ENCODE measurements around the gene AQP3.

The AQP3 gene

DNA sequence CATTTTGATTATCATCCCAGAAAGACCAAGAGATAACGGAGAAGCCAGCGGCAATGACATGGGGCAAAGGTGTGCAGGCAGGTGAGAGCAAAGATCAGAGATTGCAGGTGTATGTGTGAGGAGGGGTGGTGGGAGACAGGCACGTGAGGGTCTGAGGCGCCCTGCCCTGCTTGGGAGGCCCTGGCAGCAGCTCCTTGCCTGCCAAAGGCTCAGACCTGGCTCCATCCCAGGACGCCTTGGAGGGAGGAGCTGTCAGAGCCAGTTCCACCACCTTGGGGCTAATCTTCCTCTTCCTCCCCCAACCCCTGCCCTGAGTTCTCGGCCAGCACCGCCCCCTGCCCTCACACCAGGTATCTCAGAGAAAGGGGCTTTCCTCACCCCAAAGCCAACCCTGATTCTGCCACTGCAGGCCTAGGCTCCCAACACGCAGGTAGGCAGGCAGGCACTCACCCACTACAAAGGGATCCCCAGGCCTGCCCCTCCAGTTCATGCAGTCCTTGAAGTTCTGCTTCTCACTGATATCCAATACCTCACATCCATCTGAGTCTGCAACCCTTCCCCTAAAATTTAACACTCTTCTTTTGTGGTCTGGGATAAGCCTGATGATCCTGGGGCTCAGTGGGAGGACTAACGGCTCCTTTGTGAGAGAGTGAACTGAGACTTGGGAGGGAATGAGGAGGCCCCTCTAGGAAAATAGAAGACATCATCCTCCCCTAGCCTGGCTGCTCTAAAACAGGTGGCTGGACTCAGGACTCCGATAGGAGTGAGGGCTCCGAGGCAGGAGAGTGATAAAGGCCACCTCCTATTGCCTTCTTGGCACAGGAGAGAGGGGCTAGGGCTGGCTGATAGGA, 1.8 kb downstream of the AQP3 start:
- Histone ChIP-seq H3K4me2 (ENCODE audit: low read length) (peak overlapping the region; percentile 83), H3K9ac (ENCODE audit: low read length) (peak overlapping the region; percentile 7; the same call in 1 of the 2 replicates), H3K36me3 (ENCODE audit: insufficient read depth, low read length) (no peaks in the 10 kb centered on the region), H3K27ac (ENCODE audit: low read depth, low read length, poor library complexity, severe bottlenecking) (peak overlapping the region; percentile 86), H3K27me3 (ENCODE audit: insufficient read depth, low read length) (no peaks in the 10 kb centered on the region), H4K20me1 (ENCODE audit: insufficient read depth, low read length) (no peaks in the 10 kb centered on the region), H3K9me3 (ENCODE audit: low read length) (no peaks in the 10 kb centered on the region), H3K9me2 (ENCODE audit: low read depth, low read length) (no peaks in the 10 kb centered on the region), H3K79me2 (ENCODE audit: insufficient read depth, low read length) (no peaks in the 10 kb centered on the region), H2AFZ (ENCODE audit: low read length) (no peak overlapping the region), H3K4me1 (ENCODE audit: insufficient read depth, low read length, severe bottlenecking) (peaks cover 26% of the 10 kb centered on the region), H3K4me3 (ENCODE audit: low read depth, low read length, poor library complexity, severe bottlenecking) (peak overlapping the region; percentile 64), H3F3A (ENCODE audit: insufficient read depth, low read length) (no peaks in the 10 kb centered on the region)
- TF ChIP-seq, protein P1, sequence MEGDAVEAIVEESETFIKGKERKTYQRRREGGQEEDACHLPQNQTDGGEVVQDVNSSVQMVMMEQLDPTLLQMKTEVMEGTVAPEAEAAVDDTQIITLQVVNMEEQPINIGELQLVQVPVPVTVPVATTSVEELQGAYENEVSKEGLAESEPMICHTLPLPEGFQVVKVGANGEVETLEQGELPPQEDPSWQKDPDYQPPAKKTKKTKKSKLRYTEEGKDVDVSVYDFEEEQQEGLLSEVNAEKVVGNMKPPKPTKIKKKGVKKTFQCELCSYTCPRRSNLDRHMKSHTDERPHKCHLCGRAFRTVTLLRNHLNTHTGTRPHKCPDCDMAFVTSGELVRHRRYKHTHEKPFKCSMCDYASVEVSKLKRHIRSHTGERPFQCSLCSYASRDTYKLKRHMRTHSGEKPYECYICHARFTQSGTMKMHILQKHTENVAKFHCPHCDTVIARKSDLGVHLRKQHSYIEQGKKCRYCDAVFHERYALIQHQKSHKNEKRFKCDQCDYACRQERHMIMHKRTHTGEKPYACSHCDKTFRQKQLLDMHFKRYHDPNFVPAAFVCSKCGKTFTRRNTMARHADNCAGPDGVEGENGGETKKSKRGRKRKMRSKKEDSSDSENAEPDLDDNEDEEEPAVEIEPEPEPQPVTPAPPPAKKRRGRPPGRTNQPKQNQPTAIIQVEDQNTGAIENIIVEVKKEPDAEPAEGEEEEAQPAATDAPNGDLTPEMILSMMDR (IDR thresholded peaks at IDR 0.05; ENCODE audit: low read length), result no peak
- TF ChIP-seq EZH2 (IDR thresholded peaks at IDR 0.05; ENCODE audit: borderline replicate concordance, low read length), result no peak

DNA sequence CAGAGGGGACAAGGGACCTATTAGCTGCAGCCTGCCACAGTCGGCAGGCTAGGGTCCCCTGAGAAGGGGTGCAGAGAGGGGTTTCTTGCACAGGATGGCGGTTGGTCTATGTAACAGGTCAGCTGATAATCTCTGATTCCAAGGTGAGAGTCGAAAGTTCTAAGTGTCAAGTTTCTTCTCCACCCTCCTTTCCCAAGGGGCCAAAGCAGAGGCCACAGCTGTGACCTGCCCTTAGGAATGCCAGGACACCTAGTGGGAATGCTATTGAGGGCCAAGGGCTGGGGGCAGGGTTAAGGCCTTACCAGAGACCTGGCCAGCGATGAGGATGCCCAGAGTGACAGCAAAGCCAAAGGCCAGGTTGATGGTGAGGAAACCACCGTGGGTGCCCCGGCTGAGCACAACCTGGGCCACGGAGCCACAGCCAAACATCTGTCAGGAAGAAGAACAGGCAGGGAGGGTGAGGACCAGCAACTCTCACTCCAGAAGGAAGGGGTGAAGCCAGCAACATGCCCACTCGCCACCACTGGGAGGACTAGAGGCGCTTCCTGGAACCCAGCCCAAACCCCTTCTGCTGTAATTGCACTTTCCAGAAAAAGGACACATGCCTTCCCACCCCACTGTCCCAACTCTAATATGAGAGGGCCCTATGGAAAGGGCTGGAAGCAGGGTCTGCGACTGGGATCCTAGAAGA, 3.8 kb downstream of the AQP3 start:
- Histone ChIP-seq H2AFZ (ENCODE audit: low read length) (no peak overlapping the region), H3K9me2 (ENCODE audit: low read depth, low read length) (no peaks in the 10 kb centered on the region), H4K20me1 (ENCODE audit: insufficient read depth, low read length) (no peaks in the 10 kb centered on the region), H3K4me1 (ENCODE audit: insufficient read depth, low read length, severe bottlenecking) (peaks cover 26% of the 10 kb centered on the region), H3K9me3 (ENCODE audit: low read length) (no peaks in the 10 kb centered on the region), H3K9ac (ENCODE audit: low read length) (no peak overlapping the region), H3K27ac (ENCODE audit: low read depth, low read length, poor library complexity, severe bottlenecking) (no peak overlapping the region), H3K4me3 (ENCODE audit: low read depth, low read length, poor library complexity, severe bottlenecking) (no peak overlapping the region), H3K79me2 (ENCODE audit: insufficient read depth, low read length) (no peaks in the 10 kb centered on the region), H3K27me3 (ENCODE audit: insufficient read depth, low read length) (0 out of 2 replicates have a peak, but pooled peaks cover 5% of the 10 kb centered on the region), H3K4me2 (ENCODE audit: low read length) (no peak overlapping the region), H3K36me3 (ENCODE audit: insufficient read depth, low read length) (no peaks in the 10 kb centered on the region), H3F3A (ENCODE audit: insufficient read depth, low read length) (no peaks in the 10 kb centered on the region)
- no peak for TF ChIP-seq EZH2 (IDR thresholded peaks at IDR 0.05; ENCODE audit: borderline replicate concordance, low read length)
- TF ChIP-seq, protein P1 (IDR thresholded peaks at IDR 0.05; ENCODE audit: low read length), result no peak

DNA sequence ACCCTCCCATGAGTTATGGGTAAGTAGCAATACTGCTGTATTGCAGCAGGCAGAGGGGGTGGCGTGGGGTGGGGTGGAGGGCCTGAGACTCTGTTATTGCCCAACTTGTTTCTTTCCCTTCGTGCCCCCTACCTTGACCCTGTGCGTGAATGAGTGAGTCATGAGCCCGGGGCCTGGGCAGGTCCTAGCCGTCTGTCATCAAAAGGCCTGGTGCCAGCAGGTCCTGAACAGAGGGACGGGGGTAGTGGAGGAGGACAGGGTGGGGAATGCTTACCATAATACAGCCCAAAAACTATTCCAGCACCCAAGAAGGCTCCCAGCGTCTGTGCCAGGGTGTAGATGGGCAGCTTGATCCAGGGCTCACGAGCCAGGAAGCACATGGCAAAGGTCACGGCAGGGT, 4.3 kb downstream of the AQP3 start:
- Histone ChIP-seq H3K27me3 (ENCODE audit: insufficient read depth, low read length) (0 out of 2 replicates have a peak, but pooled peaks cover 5% of the 10 kb centered on the region), H3K4me3 (ENCODE audit: low read depth, low read length, poor library complexity, severe bottlenecking) (no peak overlapping the region), H4K20me1 (ENCODE audit: insufficient read depth, low read length) (no peaks in the 10 kb centered on the region), H3K9me3 (ENCODE audit: low read length) (no peaks in the 10 kb centered on the region), H3K27ac (ENCODE audit: low read depth, low read length, poor library complexity, severe bottlenecking) (no peak overlapping the region), H3K4me1 (ENCODE audit: insufficient read depth, low read length, severe bottlenecking) (peaks cover 24% of the 10 kb centered on the region), H3K4me2 (ENCODE audit: low read length) (no peak overlapping the region), H3F3A (ENCODE audit: insufficient read depth, low read length) (no peaks in the 10 kb centered on the region), H3K9ac (ENCODE audit: low read length) (no peak overlapping the region), H3K79me2 (ENCODE audit: insufficient read depth, low read length) (no peaks in the 10 kb centered on the region), H3K36me3 (ENCODE audit: insufficient read depth, low read length) (no peaks in the 10 kb centered on the region), H3K9me2 (ENCODE audit: low read depth, low read length) (no peaks in the 10 kb centered on the region), H2AFZ (ENCODE audit: low read length) (no peak overlapping the region)
- TF ChIP-seq EZH2 (IDR thresholded peaks at IDR 0.05; ENCODE audit: borderline replicate concordance, low read length), result no peak
- TF ChIP-seq, protein P1 (IDR thresholded peaks at IDR 0.05; ENCODE audit: low read length), result no peak

Data from OCI-LY1 (cell line).